Naive thymus-derived CD8-positive, alpha-beta T cell (primary cell): ENCODE measurements around the gene TTC28. TPM values are rescaled to one million over a fixed set of nuclear protein-coding genes. Genes with fewer than 3 reads are reported as not detected.

Source experiments
- ATAC-seq, 2 donors: fragments of 150-1000 bp; cut with Tn5 transposase in 1 of 2; sonication (Bioruptor Pico), chemical (Tn5 transposase) in 1 of 2; 1 replicate in 1 of 2; 2 replicates in 1 of 2; pipeline ENCODE4 v1.10.0; 2021; ENCODE audit warnings: mild to moderate bottlenecking in 2 of 2, moderate library complexity in 2 of 2
- POLR2A ChIA-PET: fragments of 350-600 bp; sonication (Branson Sonifier 250); formaldehyde crosslinking; loops from one replicate; lab custom pipeline; 2021; ENCODE audit warnings: antibody characterized with exemption; lab: Charles Lee
- DNase-seq, 10 donors: peaks; one replicate each; pipeline versions ENCODE4 v3.0.0 to v3.0.0-alpha.2; 2020 to 2022
- H3K27ac Mint-ChIP-seq, 10 donors: one replicate each; pipeline ENCODE4 v1.8.0; 2020 to 2022; ENCODE audit warnings: mild to moderate bottlenecking in 10 of 10, mixed read lengths in 10 of 10, moderate library complexity in 4 of 10, inconsistent platforms in 1 of 10
- H3K27me3 Mint-ChIP-seq, 5 donors: one replicate each; pipeline ENCODE4 v1.8.0; 2021 to 2022; ENCODE audit warnings: mixed read lengths in 5 of 5
- H3K36me3 Mint-ChIP-seq, 3 donors: one replicate each; pipeline ENCODE4 v1.8.0; 2020 to 2022; ENCODE audit warnings: mixed read lengths in 3 of 3, mild to moderate bottlenecking in 2 of 3, inconsistent platforms in 1 of 3
- H3K4me1 Mint-ChIP-seq, 4 donors: one replicate each; pipeline ENCODE4 v1.8.0; 2021 to 2022; ENCODE audit warnings: mixed read lengths in 4 of 4
- H3K4me3 Mint-ChIP-seq, 10 donors: one replicate each; pipeline ENCODE4 v1.8.0; 2020 to 2022; ENCODE audit warnings: mild to moderate bottlenecking in 10 of 10, mixed read lengths in 10 of 10, moderate library complexity in 6 of 10, inconsistent platforms in 1 of 10
- H3K9me3 Mint-ChIP-seq, 9 donors: one replicate each; pipeline ENCODE4 v1.8.0; 2020 to 2022; ENCODE audit warnings: mixed read lengths in 9 of 9, mild to moderate bottlenecking in 3 of 9, inconsistent platforms in 1 of 9, moderate library complexity in 1 of 9
- polyA plus RNA-seq, 3 donors: library from polyadenylated mRNA; unstranded; fragments of 300-500 nt; fragmentation: Illumina TruSeq; gene quantifications; one replicate each; pipeline ENCODE4 v1.2.3, GENCODE V29; 2021
- total RNA-seq, 8 experiments: library from RNA in 2 of 8; stranded (reverse) in 2 of 8; gene quantifications; one replicate each; pipeline ENCODE4 v1.2.3 and lab custom pipeline; 2021 to 2026

The TTC28 gene
- total and polyA plus RNA-seq, 5 experiments from 2014 or later, result 0.44 to 6.4 (median 1.3) TPM

GRCh38 chr22:28123989-28124766 lies 555.5 kb downstream of the TTC28 start:
- Mint-ChIP-seq H3K9me3 (peaks cover 0 to 4% (median 0%) of the 10 kb centered on the region in 9 donors), H3K4me1 (peaks cover 0 to 2% (median 0%) of the 10 kb centered on the region in 4 donors), H3K4me3 (no peak overlapping the region), H3K36me3 (peaks cover 0 to 1% (median 0%) of the 10 kb centered on the region in 3 donors), H3K27ac (no peak overlapping the region), H3K27me3 (peaks cover 0 to 3% (median 3%) of the 10 kb centered on the region in 5 donors)
- POLR2A ChIA-PET, result no interaction called here
- no peak for ATAC-seq
- DNase-seq, result no peak

GRCh38 chr22:28120691-28121592 lies 558.7 kb downstream of the TTC28 start:
- Mint-ChIP-seq H3K4me3 (no peak overlapping the region), H3K27ac (no peak overlapping the region), H3K4me1 (peaks cover 0 to 2% (median 0%) of the 10 kb centered on the region in 4 donors), H3K9me3 (peaks cover 0 to 4% (median 0%) of the 10 kb centered on the region in 9 donors), H3K36me3 (peaks cover 0 to 1% (median 0%) of the 10 kb centered on the region in 3 donors), H3K27me3 (peaks cover 0 to 3% (median 3%) of the 10 kb centered on the region in 5 donors)
- POLR2A ChIA-PET, result no interaction called here
- DNase-seq (no peak), ATAC-seq (no peak)

- Mint-ChIP-seq H3K9me3 (peaks cover 0 to 2% (median 0%) of the 10 kb centered on the region in 9 donors), H3K27me3 (peaks cover 0 to 2% (median 2%) of the 10 kb centered on the region in 5 donors), H3K36me3 (no peaks in the 10 kb centered on the region), H3K27ac (no peak overlapping the region), H3K4me3 (no peak overlapping the region), H3K4me1 (peaks cover 0 to 1% (median 0%) of the 10 kb centered on the region in 4 donors)
- ATAC-seq (no peak), DNase-seq (no peak)
- POLR2A ChIA-PET, result no interaction called here
These were observed 560.5 kb downstream of the TTC28 start for GRCh38 chr22:28118957-28119631.

GRCh38 chr22:28116219-28116673 lies 563.4 kb downstream of the TTC28 start:
- DNase-seq, result no peak
- Mint-ChIP-seq H3K4me1 (no peaks in the 10 kb centered on the region), H3K9me3 (no peaks in the 10 kb centered on the region), H3K27me3 (no peaks in the 10 kb centered on the region), H3K4me3 (no peak overlapping the region), H3K36me3 (no peaks in the 10 kb centered on the region), H3K27ac (no peak overlapping the region)
- POLR2A ChIA-PET, result no interaction called here
- no peak for ATAC-seq

- H3K4me1 Mint-ChIP-seq, result no peaks in the 10 kb centered on the region
- ATAC-seq, result no peak
- H3K36me3 Mint-ChIP-seq, result no peaks in the 10 kb centered on the region
- DNase-seq, result no peak
- no peak overlapping the region for H3K27ac Mint-ChIP-seq
- H3K9me3 Mint-ChIP-seq, result no peaks in the 10 kb centered on the region
- no peak overlapping the region for H3K4me3 Mint-ChIP-seq
- POLR2A ChIA-PET, result no interaction called here
- H3K27me3 Mint-ChIP-seq, result no peaks in the 10 kb centered on the region
These were observed 564.2 kb downstream of the TTC28 start for GRCh38 chr22:28115426-28115825.

- Mint-ChIP-seq H3K9me3 (no peaks in the 10 kb centered on the region), H3K4me3 (no peak overlapping the region), H3K36me3 (peaks cover 0 to 5% (median 1%) of the 10 kb centered on the region in 3 donors), H3K27ac (no peak overlapping the region), H3K27me3 (no peaks in the 10 kb centered on the region), H3K4me1 (no peaks in the 10 kb centered on the region)
- DNase-seq (no peak), ATAC-seq (no peak)
- POLR2A ChIA-PET, result no interaction called here
These were observed 567.0 kb downstream of the TTC28 start for GRCh38 chr22:28112548-28113043.

- H3K4me3 Mint-ChIP-seq, result no peak overlapping the region
These were observed 567.5 kb downstream of the TTC28 start for GRCh38 chr22:28112190-28112544.

GRCh38 chr22:28111501-28112189 lies 568.0 kb downstream of the TTC28 start:
- H3K9me3 Mint-ChIP-seq, result no peaks in the 10 kb centered on the region
- no peak for ATAC-seq
- no peak for DNase-seq
- no peaks in the 10 kb centered on the region for H3K27me3 Mint-ChIP-seq
- POLR2A ChIA-PET, result no interaction called here
- H3K4me3 Mint-ChIP-seq, result no peak overlapping the region
- H3K36me3 Mint-ChIP-seq, result peaks cover 0 to 7% (median 4%) of the 10 kb centered on the region in 3 donors
- H3K4me1 Mint-ChIP-seq, result no peaks in the 10 kb centered on the region
- no peak overlapping the region for H3K27ac Mint-ChIP-seq

More at GRCh38 chr22:28112190-28112544, 567.5 kb downstream of the TTC28 start:
- Mint-ChIP-seq H3K27me3 (no peaks in the 10 kb centered on the region), H3K9me3 (no peaks in the 10 kb centered on the region), H3K27ac (no peak overlapping the region), H3K4me1 (no peaks in the 10 kb centered on the region), H3K36me3 (peaks cover 0 to 7% (median 1%) of the 10 kb centered on the region in 3 donors)
- POLR2A ChIA-PET, result no interaction called here
- DNase-seq (no peak), ATAC-seq (no peak)

- Mint-ChIP-seq H3K4me3 (no peak overlapping the region), H3K27me3 (no peaks in the 10 kb centered on the region), H3K4me1 (no peaks in the 10 kb centered on the region), H3K9me3 (no peaks in the 10 kb centered on the region), H3K36me3 (peaks cover 0 to 11% (median 10%) of the 10 kb centered on the region in 3 donors), H3K27ac (no peak overlapping the region)
- ATAC-seq (no peak), DNase-seq (no peak)
- POLR2A ChIA-PET, result no interaction called here
These were observed 570.8 kb downstream of the TTC28 start for GRCh38 chr22:28108851-28109250.

GRCh38 chr22:28106617-28107016 lies 573.0 kb downstream of the TTC28 start:
- POLR2A ChIA-PET, result no interaction called here
- DNase-seq, result no peak
- H3K4me1 Mint-ChIP-seq, result no peaks in the 10 kb centered on the region

GRCh38 chr22:28105988-28106387 lies 573.7 kb downstream of the TTC28 start:
- Mint-ChIP-seq H3K27me3 (no peaks in the 10 kb centered on the region), H3K4me1 (no peaks in the 10 kb centered on the region), H3K36me3 (peaks cover 0 to 11% (median 10%) of the 10 kb centered on the region in 3 donors), H3K27ac (no peak overlapping the region), H3K4me3 (no peak overlapping the region), H3K9me3 (no peaks in the 10 kb centered on the region)
- DNase-seq (no peak), ATAC-seq (no peak)
- POLR2A ChIA-PET, result no interaction called here

More at GRCh38 chr22:28106617-28107016, 573.0 kb downstream of the TTC28 start:
- ATAC-seq, result no peak
- H3K9me3 Mint-ChIP-seq, result no peaks in the 10 kb centered on the region
- no peak overlapping the region for H3K4me3 Mint-ChIP-seq
- peaks cover 0 to 11% (median 10%) of the 10 kb centered on the region in 3 donors for H3K36me3 Mint-ChIP-seq
- no peaks in the 10 kb centered on the region for H3K27me3 Mint-ChIP-seq
- H3K27ac Mint-ChIP-seq, result no peak overlapping the region

GRCh38 chr22:28105413-28105812 lies 574.2 kb downstream of the TTC28 start:
- H3K27ac Mint-ChIP-seq, result no peak overlapping the region

More at GRCh38 chr22:28105413-28105812, 574.2 kb downstream of the TTC28 start:
- Mint-ChIP-seq H3K4me1 (no peaks in the 10 kb centered on the region), H3K4me3 (no peak overlapping the region), H3K27me3 (no peaks in the 10 kb centered on the region), H3K36me3 (peaks cover 0 to 11% (median 10%) of the 10 kb centered on the region in 3 donors), H3K9me3 (no peaks in the 10 kb centered on the region)
- ATAC-seq (no peak), DNase-seq (no peak)
- POLR2A ChIA-PET, result no interaction called here
